B cell (primary cell): ENCODE data around the gene TMEM26. TPM values are rescaled to one million over a fixed set of nuclear protein-coding genes. Genes with fewer than 3 reads are reported as not detected.

Experiments used
- ATAC-seq: fragments of 200-7000 bp; cut with Tn5 transposase; one replicate; pipeline ENCODE4 v1.10.0; 2021; ENCODE audit warnings: low read depth, mild to moderate bottlenecking, moderate number of reproducible peaks, moderate library complexity
- CTCF ChIA-PET: fragments of 350-600 bp; sonication (Branson Sonifier 250); formaldehyde crosslinking; loops from one replicate; lab custom pipeline; 2021; ENCODE audit warnings: antibody characterized with exemption, inconsistent platforms; lab: Charles Lee
- POLR2A ChIA-PET: fragments of 350-600 bp; sonication (Branson Sonifier 250); formaldehyde crosslinking; loops from one replicate; lab custom pipeline; 2021; ENCODE audit warnings: antibody characterized with exemption; lab: Charles Lee
- DNase-seq: peaks from one replicate; pipeline ENCODE4 v3.0.0; 2013
- H2AFZ ChIP-seq: 2 replicates; pipeline ENCODE4 v1.6.1; 2012; ENCODE audit warnings: mild to moderate bottlenecking, low read depth, low read length; ENCODE audit not compliant: insufficient read depth, poor library complexity, severe bottlenecking
- H3K27ac ChIP-seq, 2 donors: 1 replicate in 1 of 2; 2 replicates in 1 of 2; pipeline ENCODE4 v1.5.1; 2012 to 2013; ENCODE audit warnings: low read length in 2 of 2, mild to moderate bottlenecking in 2 of 2, moderate library complexity in 1 of 2
- H3K27me3 ChIP-seq, 4 experiments: fragments of 200-600 bp in 1 of 4; sonication (generic) in 1 of 4; replicated peaks in 1 of 4; 1 replicate in 2 of 4; 2 replicates in 2 of 4; pipeline versions ENCODE4 v1.6.1 to v1.7.0; 2013 to 2016; ENCODE audit warnings: low read length in 3 of 4, mild to moderate bottlenecking in 2 of 4, mixed read lengths in 1 of 4, moderate library complexity in 1 of 4; ENCODE audit not compliant: insufficient read depth in 4 of 4, control insufficient read depth in 3 of 4; ENCODE audit errors: control extremely low read depth in 1 of 4
- H3K36me3 ChIP-seq, 2 experiments: replicated peaks in 1 of 2; 1 replicate in 1 of 2; 2 replicates in 1 of 2; pipeline versions ENCODE4 v1.6.1 to v1.7.1; 2013; ENCODE audit warnings: low read length in 1 of 2; ENCODE audit not compliant: insufficient read depth in 2 of 2, control insufficient read depth in 1 of 2; ENCODE audit errors: control extremely low read depth in 1 of 2, extremely low read depth in 1 of 2
- H3K4me1 ChIP-seq, 2 donors: fragments of 200-600 bp in 1 of 2; sonication (generic) in 1 of 2; 1 replicate in 1 of 2; 2 replicates in 1 of 2; pipeline versions ENCODE4 v1.5.1 to v1.6.1; 2013 to 2017; ENCODE audit warnings: low read length in 2 of 2; ENCODE audit not compliant: control insufficient read depth in 2 of 2, insufficient read depth in 2 of 2
- H3K4me2 ChIP-seq: replicated peaks from 2 replicates; pipeline ENCODE3; 2012; ENCODE audit warnings: mild to moderate bottlenecking, low read depth, low read length; ENCODE audit not compliant: poor library complexity, severe bottlenecking
- H3K4me3 ChIP-seq, 5 experiments: fragments of 200-600 bp in 1 of 5; sonication (generic) in 1 of 5; 1 replicate in 3 of 5; 2 replicates in 2 of 5; pipeline versions ENCODE4 v1.5.1 to v1.7.0; 2011 to 2016; ENCODE audit warnings: low read length in 4 of 5, mild to moderate bottlenecking in 4 of 5, low read depth in 2 of 5, control low read depth in 1 of 5, moderate library complexity in 1 of 5; ENCODE audit not compliant: insufficient read depth in 1 of 5; ENCODE audit errors: control extremely low read depth in 1 of 5, extremely low read depth in 1 of 5
- H3K79me2 ChIP-seq: fragments of 200-600 bp; sonication (generic); one replicate; pipeline ENCODE4 v1.6.0; 2016; ENCODE audit warnings: low read length; ENCODE audit not compliant: control insufficient read depth, insufficient read depth
- H3K9ac ChIP-seq: fragments of 200-600 bp; sonication (generic); 2 replicates; pipeline ENCODE4 v1.6.1; 2017; ENCODE audit warnings: mild to moderate bottlenecking, low read length, moderate library complexity
- H3K9me3 ChIP-seq, 3 donors: one replicate each; pipeline versions ENCODE4 v1.6.1 to v1.7.1; 2013; ENCODE audit warnings: low read length in 2 of 3; ENCODE audit not compliant: control insufficient read depth in 2 of 3, insufficient read depth in 1 of 3; ENCODE audit errors: control extremely low read depth in 1 of 3
- H4K20me1 ChIP-seq: 2 replicates; pipeline ENCODE4 v1.6.0; 2012; ENCODE audit warnings: mild to moderate bottlenecking, low read length; ENCODE audit not compliant: insufficient read depth, control insufficient read depth, poor library complexity, severe bottlenecking
- H3K27ac Mint-ChIP-seq: one replicate; pipeline ENCODE4 v1.8.0; 2021; ENCODE audit warnings: mixed read lengths
- H3K27me3 Mint-ChIP-seq: one replicate; pipeline ENCODE4 v1.8.0; 2021; ENCODE audit warnings: mixed read lengths
- H3K4me1 Mint-ChIP-seq: one replicate; pipeline ENCODE4 v1.8.0; 2021; ENCODE audit warnings: mixed read lengths
- H3K4me3 Mint-ChIP-seq: one replicate; pipeline ENCODE4 v1.8.0; 2021; ENCODE audit warnings: mixed read lengths
- H3K9me3 Mint-ChIP-seq: one replicate; pipeline ENCODE4 v1.8.0; 2022; ENCODE audit warnings: mixed read lengths; ENCODE audit not compliant: insufficient read depth
- CTCF ChIP-seq: fragments of 200-600 bp; IDR thresholded peaks from one replicate; pipeline ENCODE4 v1.8.0; 2022; ENCODE audit warnings: antibody characterized with exemption, mild to moderate bottlenecking
- EZH2 ChIP-seq: IDR thresholded peaks from 2 replicates; pipeline ENCODE4 v1.6.1; 2012; ENCODE audit warnings: borderline replicate concordance, low read depth, mild to moderate bottlenecking, moderate library complexity, low read length; ENCODE audit not compliant: insufficient read depth, poor library complexity, severe bottlenecking
- WGBS: methylation state at CpG from one replicate; pipeline ENCODE4 v1.1.5; 2013; ENCODE audit warnings: missing lambda C conversion rate; ENCODE audit not compliant: insufficient coverage; 5-methylcytosine and 5-hydroxymethylcytosine counted together
- intact Hi-C: fragments of 100-400 bp; cut with micrococcal nuclease; formaldehyde crosslinking; loops from one replicate; pipeline ENCODE4 v1.10.0; 2022
- polyA plus RNA-seq: library from polyadenylated mRNA; depleted of rRNA; stranded (reverse); fragments of >200 nt; gene quantifications from 2 replicates; pipeline ENCODE4 v1.2.3, GENCODE V29; 2012
- total RNA-seq, 2 donors: library from RNA; stranded (reverse); fragments of 120-200 nt in 1 of 2; gene quantifications; 1 replicate in 1 of 2; 2 replicates in 1 of 2; pipeline versions ENCODE4 v1.2.3 to v1.2.4, GENCODE V29; 2013 to 2022

TMEM26 gene
- total and polyA plus RNA-seq, 2 donors (not counting 1 experiment from before 2014, with no cell fraction given): not detected

DNA sequence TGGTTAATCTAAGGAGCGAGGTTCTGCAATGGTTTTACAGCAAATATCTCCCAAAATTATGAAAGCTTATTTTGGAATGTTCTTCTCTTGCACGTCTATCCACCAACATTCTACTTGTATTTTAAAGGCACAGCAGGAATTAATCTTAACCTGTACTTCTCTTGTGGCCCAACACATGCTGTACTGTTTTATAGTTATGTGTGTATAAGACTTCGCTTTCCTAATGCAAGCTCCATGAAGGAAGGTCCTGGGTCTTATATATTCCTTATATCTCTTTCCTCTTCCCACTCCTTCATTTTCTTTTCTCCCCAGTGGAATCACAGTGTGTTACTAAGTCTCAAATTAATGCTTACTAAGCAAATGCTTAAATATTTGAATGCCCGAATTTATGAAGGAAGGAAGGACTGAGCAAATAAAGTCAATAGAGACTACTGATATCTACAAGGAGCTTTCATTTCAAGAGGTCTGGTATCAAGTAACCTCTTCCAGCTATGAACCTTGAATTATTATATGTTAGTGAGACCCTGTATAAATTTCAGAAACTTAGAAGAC is 14.0 kb downstream of the TMEM26 start:
- H3K9ac ChIP-seq: no peak overlapping the region
- TF ChIP-seq EZH2 (no peak), CTCF (no peak)
- no peak overlapping the region for H3K27ac ChIP-seq
- ChIA-PET POLR2A (no interaction called here), CTCF (no interaction called here)
- WGBS: no CpG with 5 or more reads among the region's 4 CpGs
- Mint-ChIP-seq H3K4me1 (no peaks in the 10 kb centered on the region), H3K27ac (no peak overlapping the region), H3K9me3 (no peaks in the 10 kb centered on the region), H3K4me3 (no peak overlapping the region), H3K27me3 (peaks cover 3% of the 10 kb centered on the region)
- H3K9me3 ChIP-seq: no peaks in the 10 kb centered on the region
- ATAC-seq (no peak), DNase-seq (no peak)
- H3K4me1 ChIP-seq: no peaks in the 10 kb centered on the region
- intact Hi-C loops: no loop called here
- H3K4me2 ChIP-seq: no peak overlapping the region
- H2AFZ ChIP-seq: no peak overlapping the region
- no peaks in the 10 kb centered on the region for H3K79me2 ChIP-seq
- no peaks in the 10 kb centered on the region for H3K27me3 ChIP-seq
- no peak overlapping the region for H3K4me3 ChIP-seq
- no peaks in the 10 kb centered on the region for H3K36me3 ChIP-seq
- no peaks in the 10 kb centered on the region for H4K20me1 ChIP-seq

DNA sequence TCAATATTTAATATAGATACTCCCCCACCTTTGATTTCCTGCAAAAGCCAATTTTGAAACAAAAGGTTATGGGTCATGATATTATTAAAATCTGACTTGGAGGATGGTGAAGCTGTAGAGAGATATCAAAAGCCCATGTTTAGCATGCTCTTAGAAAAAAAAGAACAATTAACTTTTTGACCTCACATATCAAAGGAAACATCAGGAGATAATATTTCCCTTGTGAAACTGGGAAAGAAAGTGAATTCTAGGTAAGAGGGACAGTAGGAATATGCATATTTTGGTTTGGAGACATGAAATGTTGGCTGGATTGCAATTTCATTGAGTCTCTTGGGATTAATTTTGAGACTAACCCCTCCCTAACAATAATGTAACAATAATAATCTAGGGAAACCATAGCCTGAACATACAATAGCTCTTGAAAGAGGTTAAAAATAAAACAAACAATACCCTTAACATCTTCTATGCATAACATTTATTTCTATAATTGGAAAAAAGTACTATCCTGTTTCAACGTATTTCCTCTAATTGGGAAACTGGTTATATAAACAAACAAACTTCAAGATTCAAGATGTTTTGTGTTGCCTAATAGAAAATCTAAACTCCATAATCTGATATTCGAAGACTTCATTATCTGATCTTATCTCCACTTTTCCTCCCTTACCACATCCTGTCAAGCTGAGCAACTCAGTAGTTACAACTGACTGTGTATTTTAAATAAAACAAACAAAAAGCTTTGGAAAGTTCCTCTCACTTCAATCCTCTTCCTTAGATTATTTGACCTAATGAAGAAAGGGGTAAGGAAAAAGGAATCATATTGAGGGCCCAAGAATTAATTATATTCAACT is 14.8 kb downstream of the TMEM26 start:
- Mint-ChIP-seq H3K27ac (no peak overlapping the region), H3K4me3 (no peak overlapping the region), H3K9me3 (no peaks in the 10 kb centered on the region), H3K4me1 (no peaks in the 10 kb centered on the region), H3K27me3 (peaks cover 5% of the 10 kb centered on the region)
- no peak overlapping the region for H3K9ac ChIP-seq
- ChIA-PET POLR2A (no interaction called here), CTCF (no interaction called here)
- H3K27me3 ChIP-seq: no peaks in the 10 kb centered on the region
- no peaks in the 10 kb centered on the region for H3K9me3 ChIP-seq
- no peaks in the 10 kb centered on the region for H3K4me1 ChIP-seq
- ATAC-seq (no peak), DNase-seq (no peak)
- H3K36me3 ChIP-seq: no peaks in the 10 kb centered on the region
- no CpG with 5 or more reads among the region's 2 CpGs for WGBS
- TF ChIP-seq CTCF: no peak
- TF ChIP-seq EZH2: no peak
- H2AFZ ChIP-seq: no peak overlapping the region
- no peaks in the 10 kb centered on the region for H3K79me2 ChIP-seq
- no peak overlapping the region for H3K4me2 ChIP-seq
- H4K20me1 ChIP-seq: no peaks in the 10 kb centered on the region
- intact Hi-C loops: no loop called here
- H3K27ac ChIP-seq: no peak overlapping the region
- H3K4me3 ChIP-seq: no peak overlapping the region
